ENCODE measurements around the gene INTS14. TPM values are rescaled to one million over a fixed set of nuclear protein-coding genes. Genes with fewer than 3 reads are reported as not detected.

Gene INTS14
- total and polyA plus RNA-seq, 9 of the 15 experiments (the other 6 are each of a cell fraction or from before 2014, with no cell fraction given), result 30.5 to 92.4 (median 46.5) TPM

- Histone ChIP-seq H3K4me1 (replicated peaks in 1 of 2; ENCODE audit: control insufficient read depth in 2 of 2, insufficient read depth in 2 of 2, low read length in 2 of 2) (no peaks in the 10 kb centered on the region), H3K9ac (ENCODE audit: insufficient read depth in 1 of 2, low read depth in 2 of 2, low read length in 2 of 2) (no peak overlapping the region), H3K9me3 (replicated peaks; ENCODE audit: control insufficient read depth, insufficient read depth, low read depth, low read length) (no peaks in the 10 kb centered on the region), H3K27ac (ENCODE audit: extremely low read depth, low read depth, low read length) (no peak overlapping the region), H2AFZ (ENCODE audit: low read depth, low read length) (no peak overlapping the region), H3K79me2 (ENCODE audit: control insufficient read depth, insufficient read depth, low read length) (no peaks in the 10 kb centered on the region), H3K27me3 (ENCODE audit: control insufficient read depth in 2 of 2, insufficient read depth in 2 of 2, low read length in 2 of 2) (no peaks in the 10 kb centered on the region), H3K4me2 (ENCODE audit: insufficient read depth, low read length) (no peak overlapping the region), H4K20me1 (replicated peaks; ENCODE audit: control insufficient read depth, insufficient read depth, low read length) (no peaks in the 10 kb centered on the region), H3K36me3 (ENCODE audit: control insufficient read depth, insufficient read depth, low read length) (peaks cover 79% of the 10 kb centered on the region), H3K4me3 (no peak overlapping the region), H3K9me1 (ENCODE audit: control insufficient read depth, insufficient read depth, low read length) (no peaks in the 10 kb centered on the region)
- no peak for DNase-seq (ENCODE audit: extremely low read depth in 1 of 4, low spot score in 3 of 4)
- TF ChIP-seq SETDB1 (IDR thresholded peaks at IDR 0.05; ENCODE audit: low read length) (no peak), RFX1 (IDR thresholded peaks at IDR 0.05) (peak; percentile 65)
- 73% methylated on average over 1 of the region's 1 CpG for WGBS (ENCODE audit: insufficient coverage, low coverage, missing lambda C conversion rate)
- no TSS peak for BruUV-seq (replicated peaks)
- no peak for FAIRE-seq
- POLR2A ChIA-PET, result no interaction called here
- CTCF ChIA-PET (ENCODE audit: low intra/inter-chr PET ratio), result no interaction called here
- ATAC-seq, result no peak
- in situ Hi-C loops (cut with MboI) (no loop called here), intact Hi-C loops (cut with micrococcal nuclease) (no loop called here)
These were observed 27.2 kb downstream of the INTS14 start for GRCh38 chr15:65583701-65584100.

GRCh38 chr15:65580287-65580686, 30.6 kb downstream of the INTS14 start:
- no peak overlapping the region for H3K4me3 ChIP-seq
- in situ Hi-C loops (cut with MboI), result no loop called here
- H3K27ac ChIP-seq (ENCODE audit: extremely low read depth, low read depth, low read length), result no peak overlapping the region
- CTCF ChIA-PET (ENCODE audit: low intra/inter-chr PET ratio), result no interaction called here
- no peak overlapping the region for H2AFZ ChIP-seq (ENCODE audit: low read depth, low read length)
- no peak overlapping the region for H3K9ac ChIP-seq (ENCODE audit: insufficient read depth in 1 of 2, low read depth in 2 of 2, low read length in 2 of 2)
- no TSS peak for BruUV-seq (replicated peaks)
- H3K27me3 ChIP-seq (ENCODE audit: control insufficient read depth in 2 of 2, insufficient read depth in 2 of 2, low read length in 2 of 2), result no peaks in the 10 kb centered on the region
- POLR2A ChIA-PET, result interaction anchor here (0.6 to 2.5 kb wide), 6 partner anchors 11 to 290 kb away, joined by 3 to 12 read pairs (median 4); partner anchors contain the start of gene RNU5B-1
- DNase-seq (ENCODE audit: extremely low read depth in 1 of 4, low spot score in 3 of 4) (no peak), ATAC-seq (no peak), FAIRE-seq (no peak)
- TF ChIP-seq BMI1 (IDR thresholded peaks at IDR 0.05; ENCODE audit: low read length) (no peak), ZNF324 (CRISPR knock-in tag; IDR thresholded peaks at IDR 0.05) (no peak), ZNF347 (CRISPR knock-in tag; IDR thresholded peaks at IDR 0.05; ENCODE audit: low read depth) (no peak), PML (IDR thresholded peaks at IDR 0.05; ENCODE audit: low read length) (no peak), EP400 (IDR thresholded peaks at IDR 0.05) (no peak), ZNF133 (CRISPR knock-in tag; IDR thresholded peaks at IDR 0.05) (no peak), NFIC (IDR thresholded peaks at IDR 0.05) (no peak), ZNF57 (CRISPR knock-in tag; IDR thresholded peaks at IDR 0.05) (no peak), DMBX1 (CRISPR knock-in tag; IDR thresholded peaks at IDR 0.05; ENCODE audit: borderline replicate concordance) (no peak), STAT5A (IDR thresholded peaks at IDR 0.05; ENCODE audit: borderline replicate concordance, low read length) (no peak)
- no peaks in the 10 kb centered on the region for H4K20me1 ChIP-seq (replicated peaks; ENCODE audit: control insufficient read depth, insufficient read depth, low read length)
- no peak overlapping the region for H3K4me2 ChIP-seq (ENCODE audit: insufficient read depth, low read length)
- intact Hi-C loops (cut with micrococcal nuclease), result no loop called here
- H3K36me3 ChIP-seq (ENCODE audit: control insufficient read depth, insufficient read depth, low read length), result peaks cover 88% of the 10 kb centered on the region
- H3K4me1 ChIP-seq (replicated peaks in 1 of 2; ENCODE audit: control insufficient read depth in 2 of 2, insufficient read depth in 2 of 2, low read length in 2 of 2), result no peaks in the 10 kb centered on the region
- no peaks in the 10 kb centered on the region for H3K9me3 ChIP-seq (replicated peaks; ENCODE audit: control insufficient read depth, insufficient read depth, low read depth, low read length)
- H3K9me1 ChIP-seq (ENCODE audit: control insufficient read depth, insufficient read depth, low read length), result no peaks in the 10 kb centered on the region
- no peaks in the 10 kb centered on the region for H3K79me2 ChIP-seq (ENCODE audit: control insufficient read depth, insufficient read depth, low read length)
